ENCODE data around the gene PALLD.

PALLD gene

DNA sequence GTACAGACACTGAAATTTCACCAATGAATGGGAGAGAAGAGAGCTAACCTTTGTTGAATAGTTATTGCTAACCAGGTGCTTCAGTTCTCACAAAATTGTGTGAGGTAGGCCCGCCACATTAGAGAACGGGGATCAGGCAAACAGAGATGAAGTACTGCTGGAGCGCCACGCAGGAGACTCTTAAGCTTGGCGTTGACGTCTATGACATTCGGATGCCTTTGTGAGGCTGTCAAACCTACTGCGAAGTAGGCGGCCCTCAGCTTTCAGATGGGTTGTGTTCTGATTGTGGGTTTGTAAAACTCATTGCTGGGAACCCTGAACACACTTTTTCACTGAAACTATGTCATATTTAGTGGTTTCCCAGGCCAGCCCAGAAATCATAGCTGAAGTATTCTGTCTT lies 339.6 kb downstream of the PALLD start:
- in situ Hi-C loops (cut with MboI; ENCODE audit: low sequenced_read_pairs): no loop called here

GRCh38 chr4:168837922-168838321 lies 341.1 kb downstream of the PALLD start:
- in situ Hi-C loops (cut with MboI; ENCODE audit: low sequenced_read_pairs): no loop called here

- in situ Hi-C loops (cut with MboI; ENCODE audit: low sequenced_read_pairs): no loop called here
These were observed 343.0 kb downstream of the PALLD start for GRCh38 chr4:168839758-168840391.

- in situ Hi-C loops (cut with MboI; ENCODE audit: low sequenced_read_pairs): no loop called here
These were observed 343.5 kb downstream of the PALLD start for GRCh38 chr4:168840392-168840763.

DNA sequence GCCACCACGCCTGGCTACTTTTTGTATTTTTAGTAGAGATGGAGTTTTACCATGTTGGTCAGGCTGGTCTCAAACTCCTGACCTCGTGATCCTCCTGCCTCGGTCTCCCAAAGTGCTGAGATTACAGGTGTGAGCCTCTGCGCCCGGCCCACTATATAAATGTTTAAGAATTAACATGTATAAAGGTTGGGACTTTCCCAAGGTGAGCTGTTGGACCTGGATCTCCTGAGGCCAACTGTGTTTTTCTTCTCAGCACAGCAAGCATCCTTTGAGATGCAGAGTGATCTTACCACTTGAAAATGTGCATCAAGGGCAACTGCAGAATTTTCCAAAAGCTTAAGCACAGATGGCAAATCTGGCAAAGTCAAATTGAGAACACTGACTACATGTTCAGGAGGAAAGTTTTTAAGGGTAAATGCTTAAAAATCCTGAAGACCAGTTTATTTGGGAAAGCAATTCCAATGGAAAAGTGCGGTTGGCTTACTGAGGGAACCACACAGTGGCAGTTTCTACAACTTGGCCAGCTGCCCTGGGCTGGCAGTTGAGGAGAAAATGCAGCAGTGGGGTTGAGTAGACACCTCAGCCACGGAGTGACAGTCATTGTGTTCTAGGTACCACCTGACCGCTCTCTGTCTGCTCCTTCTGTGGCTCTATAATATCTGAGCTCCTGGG lies 344.3 kb downstream of the PALLD start:
- in situ Hi-C loops (cut with MboI; ENCODE audit: low sequenced_read_pairs): no loop called here

GRCh38 chr4:168841672-168842019 lies 344.8 kb downstream of the PALLD start:
- in situ Hi-C loops (cut with MboI; ENCODE audit: low sequenced_read_pairs): no loop called here

DNA sequence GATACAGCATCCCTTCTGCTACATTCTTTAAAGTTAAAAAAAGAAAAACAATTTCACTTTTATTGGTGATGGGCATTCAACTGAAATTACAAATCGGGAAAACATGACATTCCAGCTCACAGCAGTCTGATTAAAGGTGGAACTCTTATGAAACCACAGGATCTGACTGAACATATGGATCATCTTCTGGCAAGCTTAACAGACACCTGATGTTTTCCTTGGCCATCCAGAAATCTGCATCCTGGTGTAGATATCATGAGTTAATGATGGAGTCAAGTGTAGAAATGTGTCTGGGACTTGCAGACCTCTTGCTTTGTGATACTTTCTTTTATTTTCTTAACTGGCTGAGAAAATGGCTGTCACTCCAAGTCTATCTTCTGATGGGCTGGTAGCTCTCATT lies 345.3 kb downstream of the PALLD start:
- in situ Hi-C loops (cut with MboI; ENCODE audit: low sequenced_read_pairs): no loop called here

DNA sequence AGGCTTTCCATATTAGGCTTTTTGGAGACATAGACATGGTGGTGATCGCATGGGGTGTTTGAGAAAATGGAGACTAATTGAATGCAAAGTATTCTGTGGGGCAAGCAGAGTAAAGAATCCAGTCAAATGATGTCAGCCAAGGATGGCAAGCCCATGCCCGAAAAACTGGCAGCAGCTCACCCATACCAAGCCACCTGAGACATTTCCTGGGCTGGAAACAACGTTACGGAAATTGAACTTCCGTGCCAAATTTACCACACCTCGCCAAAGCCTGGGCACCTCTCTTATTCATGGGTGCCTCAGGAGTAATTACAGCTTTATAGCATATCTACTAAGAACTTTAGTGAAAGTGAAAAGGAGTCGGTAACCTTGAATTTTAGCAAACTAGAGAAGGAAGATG lies 346.8 kb downstream of the PALLD start:
- in situ Hi-C loops (cut with MboI; ENCODE audit: low sequenced_read_pairs): no loop called here

DNA sequence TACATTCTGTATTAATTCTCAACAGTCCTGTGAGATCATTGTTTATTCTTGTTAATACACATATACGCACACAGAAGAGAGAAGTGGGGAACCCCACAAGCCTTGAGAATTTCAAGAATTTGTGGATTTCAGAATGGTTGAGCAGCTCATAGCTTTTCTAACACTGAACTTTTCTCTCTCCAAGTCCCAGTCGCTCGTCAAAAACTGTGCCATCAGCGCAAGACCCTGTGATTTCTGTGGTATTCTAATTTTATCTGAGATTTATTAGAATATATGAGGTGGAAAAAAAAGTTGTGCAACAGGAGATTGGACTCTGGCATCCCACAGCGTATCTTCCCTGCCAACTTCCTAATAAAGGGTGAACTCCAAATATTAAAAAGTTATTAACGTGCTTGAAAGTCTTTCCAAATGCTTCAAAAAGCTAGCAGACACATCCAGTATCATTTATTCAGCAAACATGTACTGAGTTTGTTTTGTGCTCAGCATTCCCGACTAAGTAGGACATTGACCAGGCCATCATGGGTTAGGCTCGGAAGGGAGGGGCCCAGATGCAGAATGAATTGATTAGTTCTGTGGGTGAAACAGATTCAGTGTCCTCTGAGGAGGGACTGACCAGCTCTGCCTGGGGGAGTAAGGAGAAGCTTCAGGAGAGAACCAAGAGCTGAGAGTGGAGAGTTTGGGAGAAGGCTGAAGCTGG lies 347.6 kb downstream of the PALLD start:
- in situ Hi-C loops (cut with MboI; ENCODE audit: low sequenced_read_pairs): no loop called here

- in situ Hi-C loops (cut with MboI; ENCODE audit: low sequenced_read_pairs): no loop called here
These were observed 349.0 kb downstream of the PALLD start for GRCh38 chr4:168845897-168846296.

DNA sequence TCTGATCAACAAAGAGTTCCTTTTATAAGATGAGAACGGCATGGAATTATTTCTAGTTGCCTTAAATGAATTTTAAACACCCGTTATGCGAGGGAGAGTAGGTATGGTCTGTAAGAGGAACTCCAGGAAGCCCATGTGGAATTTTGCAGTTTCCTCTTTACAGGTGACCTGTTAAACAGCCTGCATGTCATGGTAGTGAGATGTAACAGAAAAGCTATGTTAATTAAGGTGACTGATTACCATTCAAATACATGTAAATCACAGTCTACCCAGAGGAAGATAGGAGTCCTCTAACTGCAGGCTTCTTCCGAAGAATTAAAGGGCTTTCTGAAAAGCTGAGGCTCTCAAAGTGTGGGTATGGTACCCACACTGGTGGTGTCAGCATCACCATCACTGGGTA lies 349.6 kb downstream of the PALLD start:
- in situ Hi-C loops (cut with MboI; ENCODE audit: low sequenced_read_pairs): no loop called here

- in situ Hi-C loops (cut with MboI; ENCODE audit: low sequenced_read_pairs): no loop called here
These were observed 351.1 kb downstream of the PALLD start for GRCh38 chr4:168847771-168848502.

- in situ Hi-C loops (cut with MboI; ENCODE audit: low sequenced_read_pairs): no loop called here
These were observed 352.3 kb downstream of the PALLD start for GRCh38 chr4:168849030-168849675.

DNA sequence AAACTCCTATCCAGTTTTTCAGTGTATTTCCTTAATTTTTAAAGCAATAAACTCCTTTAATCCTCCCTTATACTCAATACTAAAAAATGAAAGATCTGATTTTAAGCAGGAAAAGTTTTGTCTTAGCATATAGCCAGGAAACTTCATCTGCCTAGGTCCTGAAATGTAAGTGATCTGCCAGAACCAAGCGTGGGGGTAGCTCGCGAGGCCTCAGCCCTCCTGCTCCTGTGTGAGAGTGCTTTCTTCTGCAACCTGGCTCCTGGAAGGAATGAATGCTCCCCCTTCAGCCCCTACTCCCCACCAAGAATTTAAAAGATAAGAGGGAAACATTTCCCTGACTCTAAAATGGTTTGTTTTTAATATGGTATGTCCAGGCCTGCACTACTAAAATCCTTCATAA lies 353.1 kb downstream of the PALLD start:
- in situ Hi-C loops (cut with MboI; ENCODE audit: low sequenced_read_pairs): no loop called here

DNA sequence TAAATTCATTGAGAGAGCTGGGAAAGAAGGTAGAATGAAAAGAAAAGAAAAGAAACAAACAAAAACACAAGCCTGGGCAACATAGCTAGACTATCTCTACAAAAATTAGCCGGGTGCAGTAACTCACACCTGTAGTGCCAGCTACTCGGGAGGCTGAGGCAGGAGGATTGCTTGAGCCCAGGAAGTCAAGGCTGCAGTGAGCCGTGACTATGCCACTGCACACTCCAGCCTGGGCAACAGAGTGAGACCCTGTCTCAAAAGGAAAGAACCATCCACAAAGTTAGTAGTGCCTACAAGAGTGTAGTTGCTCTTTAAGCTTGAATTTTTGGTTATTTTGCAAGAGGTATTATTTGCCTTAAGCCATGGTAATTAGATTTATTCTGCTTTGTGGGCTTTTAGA lies 355.5 kb downstream of the PALLD start:
- in situ Hi-C loops (cut with MboI; ENCODE audit: low sequenced_read_pairs): no loop called here

- in situ Hi-C loops (cut with MboI; ENCODE audit: low sequenced_read_pairs): no loop called here
These were observed 356.3 kb downstream of the PALLD start for GRCh38 chr4:168852933-168853713.

DNA sequence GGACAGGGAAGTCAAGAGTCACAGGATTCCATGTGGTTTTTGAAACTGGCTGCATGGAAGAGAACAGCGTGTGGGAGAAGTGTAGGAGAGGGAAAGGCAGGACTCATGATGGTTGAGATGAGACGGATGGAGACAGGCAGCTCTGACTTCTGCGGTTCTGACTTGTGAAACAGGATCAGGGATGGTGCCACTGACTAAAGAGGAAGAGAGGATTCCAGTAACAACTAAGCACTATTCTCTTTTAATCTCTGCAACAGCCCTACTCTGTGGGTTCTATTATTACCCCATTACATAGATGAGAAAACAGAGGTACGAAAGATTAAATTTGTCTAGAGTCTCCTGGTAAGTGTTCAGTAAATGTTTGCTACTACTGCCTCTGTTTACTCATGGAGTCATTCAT lies 356.9 kb downstream of the PALLD start:
- in situ Hi-C loops (cut with MboI; ENCODE audit: low sequenced_read_pairs): no loop called here

DNA sequence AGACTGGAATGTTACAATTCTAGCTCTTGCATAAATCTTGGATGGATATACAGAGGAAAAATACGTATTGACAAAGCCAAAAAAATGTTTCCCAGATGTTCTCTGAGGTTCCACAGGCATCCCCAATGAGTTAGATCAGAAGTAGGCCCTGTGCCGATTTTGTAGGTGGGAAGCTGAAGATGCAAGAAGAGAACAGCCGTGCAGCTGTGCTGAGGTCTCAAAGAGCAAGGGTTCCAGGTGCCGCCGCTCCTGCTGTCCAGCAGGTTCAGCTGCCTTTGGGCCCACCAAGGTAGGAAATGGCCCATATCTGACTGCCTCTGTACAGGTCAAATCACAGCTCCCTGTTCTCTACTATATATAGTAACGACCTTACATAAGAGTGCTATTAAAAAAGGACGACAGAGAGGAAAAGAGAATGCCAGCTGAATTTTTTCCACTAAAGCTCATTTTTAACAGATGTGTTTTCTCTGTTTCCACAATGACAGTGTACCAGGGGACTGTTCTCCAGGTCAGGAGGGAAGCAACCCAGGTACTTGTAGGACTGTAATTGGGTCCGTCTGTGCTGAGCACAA lies 357.6 kb downstream of the PALLD start:
- in situ Hi-C loops (cut with MboI; ENCODE audit: low sequenced_read_pairs): no loop called here

GRCh38 chr4:168856312-168856711 lies 359.5 kb downstream of the PALLD start:
- in situ Hi-C loops (cut with MboI; ENCODE audit: low sequenced_read_pairs): no loop called here

GRCh38 chr4:168857009-168857408 lies 360.2 kb downstream of the PALLD start:
- in situ Hi-C loops (cut with MboI; ENCODE audit: low sequenced_read_pairs): no loop called here

All from HL-60/S4 treated with phorbol 12-myristate 13-acetate at 8.2 ng/mL for 4 days and 3 days (cell line).